Fibroblast of the aortic adventitia (primary cell): ENCODE data around the gene SIVA1. TPM values are rescaled to one million over a fixed set of nuclear protein-coding genes. Genes with fewer than 3 reads are reported as not detected.

Source experiments
- DNase-seq: peaks from one replicate; pipeline ENCODE4 v3.0.0-alpha.2; 2010; ENCODE audit warnings: low read depth
- H3K4me3 ChIP-seq: 2 replicates; pipeline ENCODE4 v1.5.1; 2011; ENCODE audit warnings: low read depth, mild to moderate bottlenecking, control low read depth, low read length, moderate library complexity
- CTCF ChIP-seq: IDR thresholded peaks from 2 replicates; pipeline ENCODE4 v1.5.1; 2011; ENCODE audit warnings: mild to moderate bottlenecking, low read length, control low read depth, inconsistent platforms; ENCODE audit not compliant: insufficient read depth
- total RNA-seq: library from RNA; depleted of rRNA; stranded (reverse); fragments of >200 nt; gene quantifications from 2 replicates; pipeline ENCODE4 v1.2.3, GENCODE V29; 2012; ENCODE audit warnings: low replicate concordance

Gene SIVA1
- total RNA-seq, 1 donor: 87.3 TPM

DNA sequence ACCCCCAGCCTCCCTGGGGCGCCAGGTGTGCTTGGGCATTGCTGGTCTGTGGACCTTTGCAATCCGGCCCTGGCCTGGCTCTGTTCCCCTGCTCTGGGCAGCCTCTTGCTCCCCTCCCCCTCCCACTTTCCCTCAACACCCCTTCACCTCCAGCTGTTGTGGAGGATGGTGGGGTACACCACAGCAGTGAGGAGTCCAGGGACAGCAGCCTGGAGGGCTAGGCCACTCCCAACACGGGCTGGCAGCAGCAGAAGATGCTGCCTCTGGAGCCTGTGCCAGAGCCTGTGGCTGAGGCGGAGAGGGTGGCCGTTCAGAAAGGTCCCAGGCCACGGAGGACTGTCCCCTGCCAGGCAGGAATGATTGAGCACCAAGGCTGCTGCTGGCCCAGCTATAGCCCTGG lies 55.5 kb downstream of the SIVA1 start:
- no peak for DNase-seq
- H3K4me3 ChIP-seq: no peak overlapping the region
- TF ChIP-seq CTCF: no peak

Other genes starting within 250 kb of the SIVA1 start
- gene C14orf180, start 173.4 kb upstream of the SIVA1 start, total RNA-seq: not detected in 2 replicates
- not detected in 2 replicates for gene TMEM179, start 148.4 kb upstream of the SIVA1 start, total RNA-seq
- 38.3 and 64.0 TPM in 2 replicates for gene INF2, start 63.5 kb upstream of the SIVA1 start, total RNA-seq
- gene ADSS1, start 28.9 kb upstream of the SIVA1 start, total RNA-seq: 0.65 and 4.8 TPM in 2 replicates
- gene AKT1, start 42.6 kb downstream of the SIVA1 start, total RNA-seq: 93.1 and 127 TPM in 2 replicates
- gene ZBTB42, start 48.0 kb downstream of the SIVA1 start, total RNA-seq: 2.5 and 5.0 TPM in 2 replicates
- 8.2 and 18.2 TPM in 2 replicates for gene CEP170B, start 112.1 kb downstream of the SIVA1 start, total RNA-seq
- gene PLD4, start 171.7 kb downstream of the SIVA1 start, total RNA-seq: 0.09 and 0.16 TPM in 2 replicates
- gene AHNAK2, start 225.2 kb downstream of the SIVA1 start, total RNA-seq: 78.4 and 164 TPM in 2 replicates
- gene CLBA1, start 232.6 kb downstream of the SIVA1 start, total RNA-seq: 2.8 and 8.0 TPM in 2 replicates